OCI-M2 (cell line): ENCODE measurements around the gene SHFL.

Source experiments
- DNase-seq: peaks from one replicate; lab custom pipeline; 2025; ENCODE audit not compliant: unreplicated experiment; lab: John Stamatoyannopoulos, UW

The SHFL gene

GRCh38 chr19:10087296-10088061 is 1.4 kb downstream of the SHFL start:
- DNase-seq, result no peak

GRCh38 chr19:10088949-10089554 is 2.9 kb downstream of the SHFL start:
- no peak for DNase-seq

- DNase-seq, result no peak
Observed at GRCh38 chr19:10089801-10090375, 3.8 kb downstream of the SHFL start.

- no peak for DNase-seq
Observed at GRCh38 chr19:10091370-10091687, 5.2 kb downstream of the SHFL start.

- DNase-seq, result no peak
Observed at GRCh38 chr19:10091895-10092641, 6.0 kb downstream of the SHFL start.

GRCh38 chr19:10092648-10093294 is 6.7 kb downstream of the SHFL start:
- DNase-seq, result no peak

- no peak for DNase-seq
Observed at GRCh38 chr19:10093295-10094186, 7.4 kb downstream of the SHFL start.

- DNase-seq, result no peak
Observed at GRCh38 chr19:10095622-10095947, 9.5 kb downstream of the SHFL start.

- DNase-seq, result no peak
Observed at GRCh38 chr19:10095948-10096614, 10.0 kb downstream of the SHFL start.

- no peak for DNase-seq
Observed at GRCh38 chr19:10096615-10096963, 10.5 kb downstream of the SHFL start.

GRCh38 chr19:10100163-10100785 is 14.2 kb downstream of the SHFL start:
- no peak for DNase-seq

GRCh38 chr19:10102787-10103236 is 16.7 kb downstream of the SHFL start:
- peak; percentile 97 for DNase-seq

- no peak for DNase-seq
Observed at GRCh38 chr19:10104130-10104513, 18.0 kb downstream of the SHFL start.

- peak; percentile 99 for DNase-seq
Observed at GRCh38 chr19:10104665-10105508, 18.8 kb downstream of the SHFL start.

GRCh38 chr19:10105509-10106099 is 19.5 kb downstream of the SHFL start:
- DNase-seq, result peak; percentile 99

- peak; percentile 100 for DNase-seq
Observed at GRCh38 chr19:10106100-10106936, 20.2 kb downstream of the SHFL start, which contains the start of gene PPAN. TSS of gene PPAN (plus strand) at chr19:10106362. CDS start at chr19:10106395, 33 bp downstream.

GRCh38 chr19:10107254-10107653 is 21.1 kb downstream of the SHFL start:
- no peak for DNase-seq
